ENCODE data around the gene RIF1.

Gene RIF1

DNA sequence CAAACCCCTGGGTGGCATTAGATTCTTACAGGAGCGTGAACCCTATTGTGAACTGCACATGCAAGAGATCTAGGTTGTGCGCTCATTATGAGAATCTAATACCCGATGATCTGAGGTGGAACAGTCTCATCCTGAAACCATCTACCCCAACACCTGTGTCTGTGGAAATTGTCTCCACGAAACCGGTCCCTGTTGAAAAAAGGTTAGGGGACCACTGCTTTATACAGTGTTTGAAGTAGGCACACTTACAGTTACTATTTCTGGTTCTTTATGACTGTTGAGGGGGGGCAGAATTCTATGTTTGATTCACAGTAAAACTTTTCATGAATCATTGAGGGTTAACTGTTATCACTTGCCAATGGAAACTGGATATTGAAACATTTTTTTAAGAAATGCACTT, 72.0 kb downstream of the RIF1 start:
- CTCF ChIA-PET: no interaction called here
- DNase-seq: no peak
- 100% methylated on average over 5 of the region's 5 CpGs for WGBS (ENCODE audit: insufficient coverage)

DNA sequence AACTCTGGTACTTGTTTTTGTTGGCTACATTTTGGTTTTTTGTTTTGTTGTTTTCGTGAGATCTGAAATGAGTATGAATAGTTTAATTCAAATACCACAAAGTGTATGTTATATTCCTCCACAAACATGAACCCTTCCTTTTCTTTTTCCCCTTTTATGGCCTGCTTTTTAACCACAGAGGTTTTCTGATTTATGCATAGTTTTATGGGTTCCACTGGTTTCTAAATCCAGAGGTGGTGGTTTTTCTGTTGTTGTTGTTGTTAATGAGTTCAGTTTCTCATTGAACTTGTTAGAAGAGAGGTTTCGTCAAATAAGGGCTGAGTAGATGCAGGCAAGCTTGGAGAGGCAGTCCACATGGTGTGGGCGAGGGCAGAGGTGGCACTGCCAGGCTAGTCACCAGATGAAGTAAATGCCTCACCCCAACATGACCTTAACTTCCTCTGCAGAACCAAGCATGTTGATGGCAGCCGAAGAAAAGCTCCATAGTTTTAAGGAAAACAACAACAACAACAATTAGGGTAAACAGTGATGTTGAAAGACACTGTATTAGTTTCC, 72.5 kb downstream of the RIF1 start:
- no peak for DNase-seq
- no peaks in the 10 kb centered on the region for H3K27me3 ChIP-seq (replicated peaks in 2 of 5; ENCODE audit: control insufficient read depth in 4 of 5, insufficient read depth in 5 of 5, low read length in 4 of 5)
- H3K4me3 ChIP-seq (ENCODE audit: control insufficient read depth in 1 of 7, extremely low read depth in 1 of 7, insufficient read depth in 4 of 7, low read depth in 2 of 7, low read length in 6 of 7): no peak overlapping the region
- ChIA-PET CTCF (no interaction called here), POLR2A (no interaction called here)
- H3K9me3 ChIP-seq (ENCODE audit: control extremely low read depth in 1 of 5, control insufficient read depth in 4 of 5, insufficient read depth in 2 of 5, low read depth in 1 of 5, low read length in 4 of 5): no peaks in the 10 kb centered on the region
- no peak overlapping the region for H3K27ac ChIP-seq (ENCODE audit: insufficient read depth in 1 of 2, low read depth in 1 of 2, low read length in 2 of 2, poor library complexity in 1 of 2, severe bottlenecking in 2 of 2)
- WGBS (ENCODE audit: insufficient coverage): no CpG with 5 or more reads among the region's 4 CpGs
- H3K4me1 ChIP-seq (ENCODE audit: control extremely low read depth in 1 of 4, control insufficient read depth in 4 of 4, insufficient read depth in 4 of 4, low read length in 3 of 4): no peaks in the 10 kb centered on the region
- H3K36me3 ChIP-seq (ENCODE audit: control insufficient read depth in 4 of 4, insufficient read depth in 4 of 4, low read length in 3 of 4): peaks cover 2 to 44% (median 24%) of the 10 kb centered on the region in 4 experiments

More for the DNA sequence above, 72.0 kb downstream of the RIF1 start:
- no peaks in the 10 kb centered on the region for H3K27me3 ChIP-seq (replicated peaks in 2 of 5; ENCODE audit: control insufficient read depth in 4 of 5, insufficient read depth in 5 of 5, low read length in 4 of 5)
- H3K9me3 ChIP-seq (ENCODE audit: control extremely low read depth in 1 of 5, control insufficient read depth in 4 of 5, insufficient read depth in 2 of 5, low read depth in 1 of 5, low read length in 4 of 5): no peaks in the 10 kb centered on the region
- no peak overlapping the region for H3K4me3 ChIP-seq (ENCODE audit: control insufficient read depth in 1 of 7, extremely low read depth in 1 of 7, insufficient read depth in 4 of 7, low read depth in 2 of 7, low read length in 6 of 7)
- H3K4me1 ChIP-seq (ENCODE audit: control extremely low read depth in 1 of 4, control insufficient read depth in 4 of 4, insufficient read depth in 4 of 4, low read length in 3 of 4): no peaks in the 10 kb centered on the region
- POLR2A ChIA-PET: no interaction called here
- peaks cover 2 to 49% (median 28%) of the 10 kb centered on the region in 4 experiments for H3K36me3 ChIP-seq (ENCODE audit: control insufficient read depth in 4 of 4, insufficient read depth in 4 of 4, low read length in 3 of 4)
- no peak overlapping the region for H3K27ac ChIP-seq (ENCODE audit: insufficient read depth in 1 of 2, low read depth in 1 of 2, low read length in 2 of 2, poor library complexity in 1 of 2, severe bottlenecking in 2 of 2)

DNA sequence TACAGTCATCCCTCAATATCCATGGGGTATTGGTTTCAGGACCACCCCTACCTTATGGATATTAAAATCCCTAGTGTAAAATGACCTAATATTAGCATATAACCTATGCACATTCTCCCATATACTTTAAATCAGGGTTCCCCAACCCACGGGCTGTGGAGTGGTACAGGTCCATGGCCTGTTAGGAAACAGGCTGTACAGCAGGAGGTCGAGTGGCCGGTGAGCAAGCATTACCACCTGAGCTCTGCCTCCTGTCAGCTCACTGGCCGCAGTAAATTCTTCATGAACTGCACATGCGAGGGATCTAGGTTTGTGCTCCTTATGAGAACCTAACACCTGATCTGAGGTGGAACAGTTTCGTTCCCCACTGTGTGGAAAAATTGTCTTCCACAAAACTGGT, 73.8 kb downstream of the RIF1 start:
- H3K27ac ChIP-seq (ENCODE audit: insufficient read depth in 1 of 2, low read depth in 1 of 2, low read length in 2 of 2, poor library complexity in 1 of 2, severe bottlenecking in 2 of 2): no peak overlapping the region
- POLR2A ChIA-PET: no interaction called here
- H3K4me3 ChIP-seq (ENCODE audit: control insufficient read depth in 1 of 7, extremely low read depth in 1 of 7, insufficient read depth in 4 of 7, low read depth in 2 of 7, low read length in 6 of 7): no peak overlapping the region
- H3K4me1 ChIP-seq (ENCODE audit: control extremely low read depth in 1 of 4, control insufficient read depth in 4 of 4, insufficient read depth in 4 of 4, low read length in 3 of 4): no peaks in the 10 kb centered on the region
- H3K9me3 ChIP-seq (ENCODE audit: control extremely low read depth in 1 of 5, control insufficient read depth in 4 of 5, insufficient read depth in 2 of 5, low read depth in 1 of 5, low read length in 4 of 5): no peaks in the 10 kb centered on the region
- WGBS (ENCODE audit: insufficient coverage): 98% methylated on average over 5 of the region's 6 CpGs
- DNase-seq: no peak
- H3K27me3 ChIP-seq (replicated peaks in 2 of 5; ENCODE audit: control insufficient read depth in 4 of 5, insufficient read depth in 5 of 5, low read length in 4 of 5): no peaks in the 10 kb centered on the region
- CTCF ChIA-PET: interaction anchor here (1.1 kb wide), 1 partner anchor 45 kb away, joined by 3 read pairs; no protein-coding TSS in a partner anchor
- H3K36me3 ChIP-seq (ENCODE audit: control insufficient read depth in 4 of 4, insufficient read depth in 4 of 4, low read length in 3 of 4): peaks cover 2 to 38% (median 24%) of the 10 kb centered on the region in 4 experiments

DNA sequence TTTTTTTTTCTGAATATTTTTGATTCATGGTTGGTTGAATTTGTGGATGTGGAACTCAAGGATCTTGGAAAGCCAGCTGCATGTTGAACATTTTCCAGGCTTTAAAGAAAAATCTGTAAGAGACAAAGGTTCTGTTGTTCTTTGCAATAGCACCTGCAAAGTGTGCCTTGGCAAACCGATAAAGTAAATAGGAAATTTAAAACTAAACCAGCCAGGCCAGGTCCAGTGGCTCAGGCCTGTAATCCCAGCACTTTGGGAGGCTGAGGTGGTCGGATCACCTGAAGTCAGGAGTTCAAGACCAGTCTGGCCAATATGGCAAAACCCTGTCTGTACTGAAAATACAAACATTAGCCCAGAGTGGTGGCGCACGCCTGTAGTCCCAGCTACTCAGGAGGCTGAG, 74.4 kb downstream of the RIF1 start:
- WGBS (ENCODE audit: insufficient coverage): 100% methylated on average over 4 of the region's 4 CpGs
- Histone ChIP-seq H3K9me3 (ENCODE audit: control extremely low read depth in 1 of 5, control insufficient read depth in 4 of 5, insufficient read depth in 2 of 5, low read depth in 1 of 5, low read length in 4 of 5) (no peaks in the 10 kb centered on the region), H3K4me3 (ENCODE audit: control insufficient read depth in 1 of 7, extremely low read depth in 1 of 7, insufficient read depth in 4 of 7, low read depth in 2 of 7, low read length in 6 of 7) (no peak overlapping the region), H3K36me3 (ENCODE audit: control insufficient read depth in 4 of 4, insufficient read depth in 4 of 4, low read length in 3 of 4) (peaks cover 2 to 38% (median 24%) of the 10 kb centered on the region in 4 experiments), H3K4me1 (ENCODE audit: control extremely low read depth in 1 of 4, control insufficient read depth in 4 of 4, insufficient read depth in 4 of 4, low read length in 3 of 4) (no peaks in the 10 kb centered on the region), H3K27ac (ENCODE audit: insufficient read depth in 1 of 2, low read depth in 1 of 2, low read length in 2 of 2, poor library complexity in 1 of 2, severe bottlenecking in 2 of 2) (no peak overlapping the region), H3K27me3 (replicated peaks in 2 of 5; ENCODE audit: control insufficient read depth in 4 of 5, insufficient read depth in 5 of 5, low read length in 4 of 5) (no peaks in the 10 kb centered on the region)
- ChIA-PET POLR2A (no interaction called here), CTCF (interaction anchor here (1.3 kb wide), 1 partner anchor 8 kb away, joined by 5 read pairs; no protein-coding TSS in a partner anchor)
- DNase-seq: no peak

DNA sequence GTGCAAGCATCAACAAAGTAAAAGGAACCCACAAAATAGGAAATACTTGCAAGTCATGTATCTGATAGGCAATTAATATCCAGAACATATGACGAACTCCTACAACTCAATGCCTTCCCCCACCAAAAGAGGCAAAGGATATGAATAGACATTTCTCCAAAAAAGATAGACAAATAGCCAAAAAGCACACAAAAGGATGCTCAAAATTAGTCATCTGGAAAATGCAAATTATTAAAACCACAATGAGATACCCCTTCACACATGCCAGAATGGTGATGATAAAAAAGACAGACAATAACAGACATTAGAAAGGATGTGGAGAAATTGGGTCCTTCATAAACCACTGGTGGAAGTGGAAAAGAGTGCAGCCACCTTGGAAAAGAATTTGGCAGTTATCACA, 76.4 kb downstream of the RIF1 start:
- peaks cover 5 to 31% (median 17%) of the 10 kb centered on the region in 4 experiments for H3K36me3 ChIP-seq (ENCODE audit: control insufficient read depth in 4 of 4, insufficient read depth in 4 of 4, low read length in 3 of 4)
- no CpG with 5 or more reads among the region's 1 CpG for WGBS (ENCODE audit: insufficient coverage)
- ChIA-PET POLR2A (no interaction called here), CTCF (interaction anchor here (1.0 kb wide), 1 partner anchor 551 kb away, joined by 3 read pairs; no protein-coding TSS in a partner anchor)
- H3K27me3 ChIP-seq (replicated peaks in 2 of 5; ENCODE audit: control insufficient read depth in 4 of 5, insufficient read depth in 5 of 5, low read length in 4 of 5): no peaks in the 10 kb centered on the region
- no peak for DNase-seq
- H3K27ac ChIP-seq (ENCODE audit: insufficient read depth in 1 of 2, low read depth in 1 of 2, low read length in 2 of 2, poor library complexity in 1 of 2, severe bottlenecking in 2 of 2): no peak overlapping the region
- H3K4me3 ChIP-seq (ENCODE audit: control insufficient read depth in 1 of 7, extremely low read depth in 1 of 7, insufficient read depth in 4 of 7, low read depth in 2 of 7, low read length in 6 of 7): no peak overlapping the region
- H3K4me1 ChIP-seq (ENCODE audit: control extremely low read depth in 1 of 4, control insufficient read depth in 4 of 4, insufficient read depth in 4 of 4, low read length in 3 of 4): no peaks in the 10 kb centered on the region
- no peaks in the 10 kb centered on the region for H3K9me3 ChIP-seq (ENCODE audit: control extremely low read depth in 1 of 5, control insufficient read depth in 4 of 5, insufficient read depth in 2 of 5, low read depth in 1 of 5, low read length in 4 of 5)

DNA sequence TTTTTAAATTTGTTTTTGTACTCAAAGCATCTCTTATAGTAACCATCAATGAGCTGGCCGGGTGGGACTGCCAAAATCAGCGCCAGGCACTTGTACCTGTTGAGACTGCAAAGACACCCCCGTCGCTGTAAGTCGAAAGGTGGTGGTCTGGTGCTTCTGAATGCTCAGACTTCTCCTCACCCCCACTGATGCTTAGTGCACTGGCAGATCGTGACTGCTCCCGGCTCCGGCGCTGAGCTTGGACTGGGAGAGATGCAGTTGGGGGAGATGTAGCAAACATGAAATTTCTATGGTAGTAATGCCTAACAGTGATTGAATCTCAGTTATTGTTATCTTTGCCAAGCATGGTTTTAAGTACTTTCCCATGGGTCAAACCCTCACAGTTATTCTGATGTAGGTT, 80.6 kb downstream of the RIF1 start:
- Histone ChIP-seq H3K36me3 (ENCODE audit: control insufficient read depth in 4 of 4, insufficient read depth in 4 of 4, low read length in 3 of 4) (peaks cover 2 to 11% (median 8%) of the 10 kb centered on the region in 4 experiments), H3K27ac (ENCODE audit: insufficient read depth in 1 of 2, low read depth in 1 of 2, low read length in 2 of 2, poor library complexity in 1 of 2, severe bottlenecking in 2 of 2) (no peak overlapping the region), H3K9me3 (ENCODE audit: control extremely low read depth in 1 of 5, control insufficient read depth in 4 of 5, insufficient read depth in 2 of 5, low read depth in 1 of 5, low read length in 4 of 5) (no peaks in the 10 kb centered on the region), H3K4me1 (ENCODE audit: control extremely low read depth in 1 of 4, control insufficient read depth in 4 of 4, insufficient read depth in 4 of 4, low read length in 3 of 4) (no peaks in the 10 kb centered on the region), H3K27me3 (replicated peaks in 2 of 5; ENCODE audit: control insufficient read depth in 4 of 5, insufficient read depth in 5 of 5, low read length in 4 of 5) (no peaks in the 10 kb centered on the region), H3K4me3 (ENCODE audit: control insufficient read depth in 1 of 7, extremely low read depth in 1 of 7, insufficient read depth in 4 of 7, low read depth in 2 of 7, low read length in 6 of 7) (no peak overlapping the region)
- DNase-seq: no peak
- ChIA-PET POLR2A (interaction anchor here (0.7 kb wide), 1 partner anchor 23 kb away, joined by 3 read pairs; no protein-coding TSS in a partner anchor), CTCF (no interaction called here)
- WGBS (ENCODE audit: insufficient coverage): 97% methylated on average over 4 of the region's 9 CpGs

DNA sequence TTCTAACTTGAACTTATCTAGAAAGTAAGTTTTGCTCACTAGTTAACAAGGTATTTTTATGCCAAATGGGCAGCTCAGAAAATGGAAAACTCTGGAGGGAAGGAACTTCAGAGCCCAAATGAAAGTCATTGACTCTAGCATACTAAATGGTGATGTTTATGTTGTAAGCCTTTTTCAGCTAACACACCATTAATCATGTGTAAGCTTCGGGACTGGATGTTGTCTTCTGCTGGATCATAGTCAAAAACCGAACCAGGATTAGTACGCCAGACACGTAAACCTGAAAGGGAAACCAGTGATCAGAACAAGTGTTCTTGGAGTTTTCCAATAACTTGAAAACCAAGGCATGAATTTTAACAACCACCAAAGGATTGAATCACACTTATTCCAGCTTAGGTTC, 81.8 kb downstream of the RIF1 start:
- no peak overlapping the region for H3K27ac ChIP-seq (ENCODE audit: insufficient read depth in 1 of 2, low read depth in 1 of 2, low read length in 2 of 2, poor library complexity in 1 of 2, severe bottlenecking in 2 of 2)
- no peaks in the 10 kb centered on the region for H3K4me1 ChIP-seq (ENCODE audit: control extremely low read depth in 1 of 4, control insufficient read depth in 4 of 4, insufficient read depth in 4 of 4, low read length in 3 of 4)
- H3K4me3 ChIP-seq (ENCODE audit: control insufficient read depth in 1 of 7, extremely low read depth in 1 of 7, insufficient read depth in 4 of 7, low read depth in 2 of 7, low read length in 6 of 7): no peak overlapping the region
- WGBS (ENCODE audit: insufficient coverage): 100% methylated on average over 4 of the region's 4 CpGs
- peaks cover 2 to 8% (median 7%) of the 10 kb centered on the region in 4 experiments for H3K36me3 ChIP-seq (ENCODE audit: control insufficient read depth in 4 of 4, insufficient read depth in 4 of 4, low read length in 3 of 4)
- ChIA-PET CTCF (interaction anchor here (0.8 kb wide), 1 partner anchor 14 kb away, joined by 3 read pairs; no protein-coding TSS in a partner anchor), POLR2A (no interaction called here)
- no peaks in the 10 kb centered on the region for H3K27me3 ChIP-seq (replicated peaks in 2 of 5; ENCODE audit: control insufficient read depth in 4 of 5, insufficient read depth in 5 of 5, low read length in 4 of 5)
- no peak for DNase-seq
- H3K9me3 ChIP-seq (ENCODE audit: control extremely low read depth in 1 of 5, control insufficient read depth in 4 of 5, insufficient read depth in 2 of 5, low read depth in 1 of 5, low read length in 4 of 5): no peaks in the 10 kb centered on the region

Data from common myeloid progenitor, CD34-positive (primary cell).